Kidney (tissue), 14 donors: ENCODE results near the gene HP. TPM values are rescaled to one million over a fixed set of nuclear protein-coding genes. Genes with fewer than 3 reads are reported as not detected.

Experiments used
- DNase-seq, 5 donors: peaks; one replicate each; pipeline ENCODE4 v3.0.0-alpha.2; 2013 to 2020
- FAIRE-seq: peaks from 2 replicates; lab custom pipeline; 2012; peaks lifted over from hg19 to GRCh38; lab: Jason Lieb, UNC
- H3K27ac ChIP-seq, 2 donors: one replicate each; pipeline ENCODE4 v1.7.0; 2013; ENCODE audit warnings: low read depth in 2 of 2, low read length in 2 of 2, inconsistent platforms in 1 of 2
- H3K27me3 ChIP-seq: one replicate; pipeline ENCODE4 v1.7.1; 2013; ENCODE audit warnings: low read length, inconsistent platforms; ENCODE audit not compliant: control insufficient read depth, insufficient read depth
- H3K36me3 ChIP-seq, 3 donors: one replicate each; pipeline versions ENCODE4 v1.7.0 to v1.7.1; 2013; ENCODE audit warnings: low read length in 3 of 3, control low read depth in 1 of 3, inconsistent platforms in 1 of 3; ENCODE audit not compliant: insufficient read depth in 3 of 3, control insufficient read depth in 2 of 3
- H3K4me1 ChIP-seq, 3 donors: one replicate each; pipeline versions ENCODE4 v1.7.0 to v1.7.1; 2013; ENCODE audit warnings: low read length in 3 of 3, inconsistent platforms in 1 of 3, low read depth in 1 of 3; ENCODE audit not compliant: control insufficient read depth in 2 of 3, insufficient read depth in 2 of 3
- H3K4me3 ChIP-seq, 3 donors: one replicate each; pipeline versions ENCODE4 v1.7.0 to v1.8.1; 2013; ENCODE audit warnings: low read length in 3 of 3, control low read depth in 1 of 3, inconsistent platforms in 1 of 3
- H3K9ac ChIP-seq, 3 donors: one replicate each; pipeline versions ENCODE4 v1.7.0 to v1.7.1; 2013; ENCODE audit warnings: low read length in 3 of 3, control low read depth in 1 of 3, inconsistent platforms in 1 of 3
- H3K9me3 ChIP-seq, 3 donors: one replicate each; pipeline versions ENCODE4 v1.7.0 to v1.7.1; 2013; ENCODE audit warnings: low read length in 3 of 3, control low read depth in 1 of 3, inconsistent platforms in 1 of 3; ENCODE audit not compliant: control insufficient read depth in 2 of 3, insufficient read depth in 1 of 3
- intact Hi-C: fragments of 100-400 bp; cut with DNase I; formaldehyde crosslinking; loops from one replicate; pipeline ENCODE4 v1.11.1; 2022
- polyA plus RNA-seq: library from polyadenylated mRNA; stranded (reverse); fragments of 350-450 nt; fragmentation: Illumina TruSeq; extraction: RNeasy Lipid Tissue Mini Kit (QIAGEN cat#74804); gene quantifications from one replicate; pipeline ENCODE4 v1.2.3, GENCODE V29; 2014; ENCODE audit warnings: low read depth, low replicate concordance; ENCODE audit not compliant: insufficient read depth
- total RNA-seq: library from RNA; stranded (reverse); fragmentation: NEBNext Ultra II Directional; extraction: Animal tissue kit (Norgen Biotek cat#: 25700); gene quantifications from one replicate; pipeline ENCODE4 v1.2.1, GENCODE V29; 2021
- TF ChIP-seq, protein P1 (sequence below): IDR thresholded peaks from 3 replicates; pipeline ENCODE4 v1.5.1; 2012; ENCODE audit warnings: mild to moderate bottlenecking, moderate library complexity, borderline replicate concordance; ENCODE audit not compliant: insufficient read depth; ENCODE audit errors: extremely low read depth
- donor health status: control.
- donor health status: control.
- donor health status: control.
- donor health status: control.
- donor health status: control.
- donor health status: DM: yes; HTN: yes; CAD: no.
- donor health status: Normal renal cell carcinoma (clear cell type).

The HP gene
- total and polyA plus RNA-seq, 2 donors from 2014 or later = 41.4 to 73.9 TPM

DNA sequence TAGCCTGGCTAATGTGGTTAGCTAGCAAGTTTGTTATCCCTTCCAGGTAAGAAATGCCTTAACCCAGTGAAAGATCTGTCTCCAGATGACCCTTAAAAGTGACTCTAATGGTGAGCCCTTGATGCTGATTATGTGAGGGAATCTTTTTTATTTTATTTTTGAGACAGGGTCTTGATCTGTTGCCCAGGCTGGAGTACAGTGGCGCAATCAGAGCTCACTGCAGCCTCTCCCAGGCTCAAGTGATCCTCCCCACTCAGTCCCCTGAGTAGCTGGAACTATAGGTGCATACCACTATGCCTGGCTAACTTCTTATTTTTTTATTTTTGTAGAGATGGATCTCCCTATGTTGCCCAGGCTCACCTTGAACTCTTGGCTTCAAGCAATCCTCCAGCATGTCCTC, 10.8 kb upstream of the HP start:
- Histone ChIP-seq H3K4me1 (peaks cover 0 to 6% (median 3%) of the 10 kb centered on the region in 3 donors), H3K9me3 (no peaks in the 10 kb centered on the region), H3K27ac (peak overlapping the region in 1 of 2 donors; percentile 45), H3K36me3 (peaks cover 0 to 3% (median 0%) of the 10 kb centered on the region in 3 donors), H3K27me3 (no peaks in the 10 kb centered on the region), H3K4me3 (no peak overlapping the region), H3K9ac (no peak overlapping the region)
- DNase-seq = no peak
- TF ChIP-seq, protein P1, sequence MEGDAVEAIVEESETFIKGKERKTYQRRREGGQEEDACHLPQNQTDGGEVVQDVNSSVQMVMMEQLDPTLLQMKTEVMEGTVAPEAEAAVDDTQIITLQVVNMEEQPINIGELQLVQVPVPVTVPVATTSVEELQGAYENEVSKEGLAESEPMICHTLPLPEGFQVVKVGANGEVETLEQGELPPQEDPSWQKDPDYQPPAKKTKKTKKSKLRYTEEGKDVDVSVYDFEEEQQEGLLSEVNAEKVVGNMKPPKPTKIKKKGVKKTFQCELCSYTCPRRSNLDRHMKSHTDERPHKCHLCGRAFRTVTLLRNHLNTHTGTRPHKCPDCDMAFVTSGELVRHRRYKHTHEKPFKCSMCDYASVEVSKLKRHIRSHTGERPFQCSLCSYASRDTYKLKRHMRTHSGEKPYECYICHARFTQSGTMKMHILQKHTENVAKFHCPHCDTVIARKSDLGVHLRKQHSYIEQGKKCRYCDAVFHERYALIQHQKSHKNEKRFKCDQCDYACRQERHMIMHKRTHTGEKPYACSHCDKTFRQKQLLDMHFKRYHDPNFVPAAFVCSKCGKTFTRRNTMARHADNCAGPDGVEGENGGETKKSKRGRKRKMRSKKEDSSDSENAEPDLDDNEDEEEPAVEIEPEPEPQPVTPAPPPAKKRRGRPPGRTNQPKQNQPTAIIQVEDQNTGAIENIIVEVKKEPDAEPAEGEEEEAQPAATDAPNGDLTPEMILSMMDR = no peak
- intact Hi-C loops = no loop called here
- no peak for FAIRE-seq

DNA sequence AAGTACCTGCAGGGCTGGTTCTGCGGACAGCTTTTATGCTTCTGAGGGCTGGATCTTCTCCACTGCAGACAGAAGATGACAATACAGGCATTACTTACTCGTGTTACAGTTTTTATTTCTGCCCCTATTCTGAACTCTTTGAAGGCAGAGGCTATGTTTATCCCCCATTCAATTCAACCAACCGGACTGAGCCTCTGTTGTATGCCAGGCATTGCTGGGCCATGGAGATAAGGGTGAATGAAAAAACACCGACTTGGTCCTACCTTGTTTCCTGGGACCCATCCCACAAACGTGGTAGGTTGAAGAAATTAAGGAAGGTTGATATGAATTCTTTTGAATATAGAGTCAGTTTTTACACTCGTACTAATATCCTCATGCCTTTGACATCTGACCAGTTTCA, 10.0 kb upstream of the HP start:
- DNase-seq (no peak), FAIRE-seq (no peak)
- no peak overlapping the region for H3K27ac ChIP-seq
- intact Hi-C loops = no loop called here
- H3K27me3 ChIP-seq = no peaks in the 10 kb centered on the region
- H3K9ac ChIP-seq = no peak overlapping the region
- peaks cover 0 to 3% (median 0%) of the 10 kb centered on the region in 3 donors for H3K36me3 ChIP-seq
- TF ChIP-seq, protein P1 = no peak
- no peaks in the 10 kb centered on the region for H3K9me3 ChIP-seq
- peaks cover 0 to 6% (median 3%) of the 10 kb centered on the region in 3 donors for H3K4me1 ChIP-seq
- H3K4me3 ChIP-seq = no peak overlapping the region

DNA sequence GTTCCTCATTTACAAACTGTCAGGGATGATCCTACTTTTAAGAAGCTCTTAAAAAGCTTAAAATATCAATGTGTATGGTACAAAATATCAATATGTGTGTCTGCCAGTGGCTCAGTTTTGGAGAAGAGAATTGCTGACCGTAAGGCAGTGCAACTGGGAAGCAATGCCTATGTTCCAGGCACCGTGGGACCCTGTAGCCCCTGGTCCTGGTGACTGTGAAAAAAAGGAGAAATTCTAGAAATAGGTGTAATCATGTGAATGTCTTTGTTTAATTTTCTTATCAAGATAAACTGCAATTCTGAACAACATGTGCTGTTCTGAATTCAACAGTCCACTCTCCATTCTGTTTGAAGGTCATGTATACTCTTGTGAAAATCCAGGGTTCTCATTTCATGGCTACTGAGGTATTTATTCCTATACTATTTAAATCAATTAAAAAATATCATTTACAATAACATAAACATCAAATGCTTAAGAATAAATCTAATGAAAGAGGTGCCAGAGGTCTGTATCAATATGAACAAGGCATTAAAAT, 9.4 kb upstream of the HP start:
- H3K4me3 ChIP-seq = no peak overlapping the region
- H3K27ac ChIP-seq = no peak overlapping the region
- no peak for DNase-seq
- FAIRE-seq = no peak
- no peaks in the 10 kb centered on the region for H3K27me3 ChIP-seq
- H3K4me1 ChIP-seq = peaks cover 0 to 6% (median 3%) of the 10 kb centered on the region in 3 donors
- TF ChIP-seq, protein P1 = no peak
- H3K9me3 ChIP-seq = no peaks in the 10 kb centered on the region
- intact Hi-C loops = no loop called here
- H3K36me3 ChIP-seq = peaks cover 0 to 3% (median 0%) of the 10 kb centered on the region in 3 donors
- H3K9ac ChIP-seq = no peak overlapping the region

DNA sequence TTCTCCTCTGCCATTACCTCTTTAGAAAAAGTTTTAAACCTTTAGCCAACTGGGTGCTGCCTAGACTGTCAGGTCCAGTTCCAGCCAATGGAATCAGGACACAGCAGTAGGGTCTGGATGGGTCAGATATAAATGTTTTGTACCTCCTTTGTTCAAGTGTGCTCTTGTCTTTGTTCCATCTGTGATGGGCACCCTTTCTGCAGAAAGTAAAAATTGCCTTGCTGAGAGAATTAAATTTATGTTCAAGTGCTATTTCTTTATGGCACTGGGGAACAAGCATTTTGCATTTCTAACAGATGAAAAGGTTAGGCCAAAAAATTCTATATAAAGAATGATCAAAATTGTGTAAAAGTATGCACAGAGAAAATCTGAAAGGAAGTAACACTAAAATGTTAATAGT, 5.2 kb upstream of the HP start:
- TF ChIP-seq, protein P1 = no peak
- Histone ChIP-seq H3K27me3 (no peaks in the 10 kb centered on the region), H3K4me1 (peaks cover 0 to 4% (median 0%) of the 10 kb centered on the region in 3 donors), H3K27ac (no peak overlapping the region), H3K9me3 (no peaks in the 10 kb centered on the region), H3K9ac (no peak overlapping the region), H3K36me3 (no peaks in the 10 kb centered on the region), H3K4me3 (no peak overlapping the region)
- DNase-seq (no peak), FAIRE-seq (no peak)
- intact Hi-C loops = no loop called here
